Stimulated activated CD4-positive, alpha-beta T cell treated with anti-CD3 and anti-CD28 coated beads, Interleukin-15, amount 100 ng/mL, for 48 hours (primary cell): ENCODE measurements around the gene HCLS1.
"Not testable (repeated sequence)": the region's sequence is repeated elsewhere in the genome, so short reads cannot be mapped to it uniquely, and the experiment has no call there.

Source experiments
- DNase-seq, 2 donors: peaks; one replicate each; pipeline ENCODE4 v3.0.0-alpha.2; 2020; ENCODE audit warnings: low read depth in 2 of 2

The HCLS1 gene

GRCh38 chr3:121654493-121655385 lies 6.0 kb downstream of the HCLS1 start:
- no peak for DNase-seq

DNA sequence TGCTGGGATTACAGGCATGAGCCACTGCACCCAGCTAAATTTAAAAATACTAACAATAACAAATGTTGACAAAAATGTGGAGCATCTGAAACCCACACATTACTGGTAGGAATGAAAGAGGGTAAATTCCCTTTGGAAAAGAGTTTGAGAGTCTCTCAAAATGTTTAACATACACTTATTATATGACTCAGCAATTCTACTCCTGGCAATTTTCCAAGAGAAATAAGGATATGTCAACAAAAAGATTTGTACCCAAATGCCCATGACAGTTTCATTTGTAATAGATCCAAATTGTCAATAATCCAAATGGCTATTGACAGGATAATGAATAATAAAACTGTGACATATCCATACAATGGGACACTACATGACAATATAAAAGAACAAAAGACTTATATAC lies 9.0 kb downstream of the HCLS1 start:
- DNase-seq: no peak

DNA sequence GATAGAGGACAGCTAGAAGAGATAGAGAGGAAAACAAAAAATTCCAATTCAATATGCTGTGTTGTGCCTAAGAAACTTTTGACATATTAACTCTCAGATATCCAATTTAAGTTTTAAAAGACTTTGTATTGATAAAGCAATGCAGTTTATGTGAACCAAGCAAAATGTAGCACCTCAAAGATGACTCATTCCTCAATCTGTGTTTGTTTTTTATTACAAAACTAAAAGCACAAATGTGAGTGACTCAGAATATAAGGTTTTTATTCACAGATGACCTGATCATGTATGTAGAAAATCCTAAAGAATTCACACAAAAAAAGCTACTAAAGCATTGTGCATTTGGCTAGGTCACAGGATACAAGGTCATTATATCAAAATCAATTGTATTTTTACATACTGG lies 11.1 kb downstream of the HCLS1 start:
- DNase-seq: no peak

DNA sequence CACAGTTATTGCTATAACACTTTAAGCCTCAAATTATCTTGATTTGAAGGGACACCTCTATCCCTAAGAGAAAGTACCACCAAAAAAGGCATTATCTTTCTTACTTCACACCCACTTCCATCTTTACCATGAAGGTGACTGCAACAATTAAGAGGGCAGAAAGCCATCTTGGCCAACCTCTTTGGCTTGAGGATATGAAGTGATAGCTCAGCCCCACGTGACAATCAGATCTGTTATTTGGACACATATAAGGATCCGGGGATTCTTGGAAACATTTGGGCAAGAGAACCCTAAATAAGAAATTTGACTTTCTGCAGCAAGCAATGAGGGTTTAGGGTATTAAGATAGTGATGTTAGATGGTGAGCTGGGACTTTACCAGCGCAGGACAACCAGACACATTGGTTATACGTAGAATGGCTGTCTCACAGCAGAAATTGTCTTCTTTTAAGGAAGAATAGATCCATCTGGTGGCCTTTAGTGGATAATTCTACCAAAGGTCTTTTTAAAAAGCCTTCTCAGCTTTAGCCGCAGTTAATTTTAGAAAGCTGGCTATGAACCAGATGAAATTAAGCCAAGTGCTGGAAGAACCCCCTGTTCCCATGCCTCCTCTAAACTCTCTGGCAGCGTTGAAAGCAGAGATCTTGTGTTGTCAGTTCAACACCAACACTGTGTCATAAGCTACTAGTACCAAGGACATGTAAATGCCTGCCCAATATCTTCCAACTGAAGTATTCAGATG lies 12.3 kb downstream of the HCLS1 start:
- DNase-seq: no peak

DNA sequence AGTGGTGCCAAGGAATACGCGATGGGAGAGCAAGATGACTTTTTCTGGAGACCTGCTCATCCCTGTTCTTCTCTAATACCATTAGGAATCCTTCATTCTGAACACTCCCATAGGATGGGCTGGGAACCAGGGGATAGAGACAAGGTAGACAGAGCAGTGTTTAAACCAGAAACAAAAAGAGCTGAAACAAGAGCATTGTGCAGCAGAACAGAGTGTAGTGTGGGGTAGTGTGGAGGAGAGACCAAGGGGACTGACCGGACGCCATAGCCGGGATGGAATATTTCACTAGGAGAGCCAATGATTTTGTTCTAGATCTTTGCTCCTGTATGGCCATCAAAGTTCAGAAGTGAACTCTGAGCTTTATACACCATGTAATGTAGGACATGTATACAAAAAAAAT lies 15.6 kb downstream of the HCLS1 start:
- DNase-seq: no peak

- no peak for DNase-seq
Measured at GRCh38 chr3:121642601-121643314, 17.9 kb downstream of the HCLS1 start.

DNA sequence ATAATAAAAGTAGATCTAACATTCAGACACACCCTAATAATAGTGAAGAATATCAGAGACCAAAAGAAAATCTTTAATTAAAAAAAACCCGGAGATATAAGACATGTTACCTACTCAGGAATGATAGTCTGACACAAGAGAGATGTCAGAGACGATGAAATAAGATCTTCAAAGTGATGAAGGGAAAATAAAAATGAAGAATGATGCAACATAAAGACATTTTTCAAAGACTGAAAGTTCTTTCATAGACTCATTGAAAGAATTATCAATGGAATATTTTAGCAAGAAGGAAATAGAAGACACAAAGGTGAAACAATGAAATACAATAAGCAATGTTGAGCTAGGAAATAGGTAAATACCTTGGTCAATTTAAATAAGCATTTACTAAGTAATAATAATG lies 19.6 kb downstream of the HCLS1 start:
- DNase-seq: no peak

DNA sequence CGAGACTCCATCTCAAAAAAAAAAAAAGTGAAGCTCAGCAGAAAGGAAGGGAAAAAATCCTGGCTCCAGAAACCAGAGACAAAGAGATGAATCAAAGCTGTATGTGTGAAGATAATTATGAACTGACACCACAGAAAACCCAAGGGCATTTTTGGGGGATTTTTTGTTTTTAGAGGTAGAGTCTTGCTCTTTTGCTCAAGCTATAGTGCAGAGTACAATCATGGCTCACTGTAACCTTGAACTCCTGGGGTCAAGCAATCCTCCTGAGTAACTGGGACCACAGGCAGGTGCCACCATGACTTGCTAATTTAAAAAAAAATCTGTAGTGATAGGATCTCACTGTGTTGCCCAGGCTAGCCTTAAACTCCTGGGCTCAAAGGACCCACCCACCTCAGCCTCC lies 22.8 kb downstream of the HCLS1 start:
- DNase-seq: no peak

DNA sequence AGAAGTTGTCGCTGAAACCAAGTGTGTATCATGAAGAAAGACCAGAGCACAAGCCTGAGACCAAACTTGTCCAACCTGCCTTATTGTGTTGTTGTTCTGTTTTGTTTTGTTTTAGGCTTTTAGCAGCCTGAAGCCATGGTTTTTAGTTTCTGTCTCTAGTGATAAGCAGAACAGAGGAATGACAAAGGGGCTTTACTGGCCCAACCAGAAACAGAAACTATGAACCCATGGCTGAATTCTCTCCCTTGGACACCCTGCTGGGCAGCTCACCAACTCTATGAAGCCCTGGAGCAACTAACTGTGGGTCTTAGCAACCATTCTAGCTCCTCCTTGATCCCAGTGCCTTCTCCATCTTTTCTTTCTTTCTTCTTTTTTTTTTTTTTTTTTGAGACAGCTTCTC lies 30.3 kb downstream of the HCLS1 start:
- DNase-seq: no peak

GRCh38 chr3:121629601-121630000 lies 31.1 kb downstream of the HCLS1 start:
- DNase-seq: no peak

DNA sequence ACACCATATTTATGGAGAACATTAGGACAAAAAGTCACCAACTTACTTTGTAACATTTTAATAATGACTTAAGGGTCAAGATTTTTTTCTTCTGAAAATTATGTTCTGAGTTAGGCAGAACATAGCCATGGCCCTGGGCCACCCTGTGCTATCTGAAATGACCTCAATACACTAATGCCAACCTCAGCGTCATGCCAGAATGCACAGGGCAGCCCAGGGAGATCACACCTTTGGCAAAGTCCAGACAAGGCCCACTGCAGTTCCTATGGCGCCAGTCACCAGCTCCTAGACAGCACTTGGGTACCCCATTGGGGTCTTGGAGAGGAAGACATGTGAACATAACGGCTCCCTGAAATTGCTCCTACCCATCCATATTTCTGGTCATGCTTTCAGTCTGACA lies 33.1 kb downstream of the HCLS1 start:
- no peak for DNase-seq

- DNase-seq: no peak
Measured at GRCh38 chr3:121627211-121627610, 33.5 kb downstream of the HCLS1 start.

GRCh38 chr3:121626495-121626894 lies 34.2 kb downstream of the HCLS1 start:
- DNase-seq: no peak

DNA sequence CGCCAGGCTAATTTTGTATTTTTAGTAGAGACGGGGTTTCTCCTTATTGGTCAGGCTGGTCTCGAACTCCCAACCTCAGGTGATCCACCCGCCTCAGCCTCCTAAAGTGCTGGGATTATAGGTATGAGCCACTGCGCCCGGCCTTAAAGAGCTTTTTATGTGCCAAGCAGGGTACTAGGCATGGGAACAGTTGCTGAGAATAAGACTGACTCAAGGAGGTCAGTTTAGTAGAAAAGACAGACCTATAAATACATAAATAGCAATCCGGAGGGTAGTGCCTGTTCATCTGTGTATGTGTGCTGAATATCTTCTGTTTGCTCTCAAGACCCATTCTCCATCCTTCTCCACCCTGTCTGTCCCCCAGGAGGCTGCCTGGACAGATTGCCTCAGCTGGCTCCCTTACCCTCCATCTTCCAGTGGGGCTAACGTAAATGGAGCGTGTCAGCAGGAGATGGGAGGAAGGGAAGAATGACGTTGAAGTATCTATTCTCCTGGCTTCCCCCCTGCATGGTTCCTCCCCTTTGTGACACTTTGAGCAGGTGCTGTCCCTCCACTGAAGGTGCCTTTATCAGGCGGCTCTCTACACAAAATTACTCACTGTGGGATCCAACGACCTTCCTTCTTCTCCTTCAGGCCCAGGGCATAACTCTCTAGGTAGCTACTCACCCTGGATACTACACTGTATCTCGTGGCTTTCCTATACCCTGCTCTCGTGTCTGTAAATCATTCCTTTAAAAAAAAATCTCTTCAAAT lies 36.4 kb downstream of the HCLS1 start:
- no peak for DNase-seq

DNA sequence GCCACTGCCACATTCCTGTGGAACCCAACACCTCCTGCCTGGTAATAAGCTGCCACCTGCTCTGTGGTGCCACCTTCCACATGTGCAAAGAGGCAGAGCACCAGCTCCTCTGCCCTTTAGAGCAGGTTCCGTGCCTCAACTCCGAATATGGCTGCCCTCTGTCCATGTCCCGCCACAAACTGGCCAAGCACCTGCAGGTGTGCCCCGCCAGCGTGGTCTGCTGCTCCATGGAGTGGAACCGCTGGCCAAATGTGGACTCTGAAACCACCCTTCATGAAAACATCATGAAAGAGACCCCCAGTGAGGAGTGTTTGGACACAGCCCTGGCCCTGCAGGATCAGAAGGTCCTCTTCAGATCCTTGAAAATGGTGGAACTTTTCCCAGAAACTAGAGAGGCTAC lies 39.2 kb downstream of the HCLS1 start:
- DNase-seq: no peak

DNA sequence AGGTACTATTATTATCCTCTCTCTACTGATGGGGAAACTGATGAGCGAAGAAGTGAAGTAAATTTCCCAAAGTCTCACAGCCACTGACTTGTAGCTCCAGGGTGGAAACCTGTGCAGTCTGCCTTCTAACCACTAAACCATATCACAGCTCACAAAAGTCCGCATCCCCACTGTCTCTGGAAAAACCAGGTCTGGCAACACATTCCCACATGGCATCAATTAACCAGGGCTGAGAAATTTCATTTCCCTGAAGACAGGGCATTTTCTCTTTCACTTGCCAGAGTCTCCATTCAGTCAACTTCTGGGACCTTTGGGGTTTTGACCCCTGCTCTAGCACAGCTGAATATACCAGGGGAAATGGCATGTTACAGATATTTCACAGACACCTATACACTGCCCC lies 41.0 kb downstream of the HCLS1 start:
- no peak for DNase-seq

DNA sequence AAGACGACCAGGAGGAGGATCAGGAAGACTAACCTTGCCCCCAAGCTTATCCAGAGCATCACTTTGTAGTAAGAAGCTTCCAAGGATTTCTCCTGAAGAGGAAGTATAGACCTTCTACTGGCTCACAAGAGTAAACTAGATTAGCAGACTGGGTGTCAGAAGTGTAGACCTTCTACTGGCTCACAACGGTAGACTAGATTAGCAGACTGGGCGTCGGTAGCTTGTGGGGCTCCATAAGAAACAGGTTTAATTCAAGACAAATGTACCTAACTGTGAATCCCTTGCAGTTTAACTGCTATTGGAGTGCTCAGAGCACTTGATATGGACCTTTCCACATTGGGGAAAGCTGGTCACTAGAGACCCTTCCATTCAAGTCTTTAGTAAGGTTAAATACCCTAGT lies 54.6 kb downstream of the HCLS1 start:
- DNase-seq: no peak

DNA sequence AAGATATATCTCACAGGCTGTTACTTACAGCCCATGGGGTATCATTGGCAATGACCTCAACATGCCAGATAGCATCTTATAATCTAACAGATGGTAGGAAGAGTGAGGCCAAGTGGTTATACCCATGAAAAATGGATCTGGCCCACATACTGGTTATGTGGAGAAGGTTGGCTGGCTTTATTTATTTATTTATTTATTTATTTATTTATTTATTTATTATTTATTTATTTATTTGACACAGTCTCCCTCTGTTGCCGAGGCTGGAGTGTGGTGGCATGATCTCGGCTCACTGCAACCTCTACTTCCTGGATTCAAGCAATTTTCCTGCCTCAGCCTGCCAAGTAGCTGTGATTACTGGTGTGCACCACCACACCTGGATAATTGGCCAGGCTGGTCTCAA lies 55.9 kb downstream of the HCLS1 start:
- DNase-seq: no peak

DNA sequence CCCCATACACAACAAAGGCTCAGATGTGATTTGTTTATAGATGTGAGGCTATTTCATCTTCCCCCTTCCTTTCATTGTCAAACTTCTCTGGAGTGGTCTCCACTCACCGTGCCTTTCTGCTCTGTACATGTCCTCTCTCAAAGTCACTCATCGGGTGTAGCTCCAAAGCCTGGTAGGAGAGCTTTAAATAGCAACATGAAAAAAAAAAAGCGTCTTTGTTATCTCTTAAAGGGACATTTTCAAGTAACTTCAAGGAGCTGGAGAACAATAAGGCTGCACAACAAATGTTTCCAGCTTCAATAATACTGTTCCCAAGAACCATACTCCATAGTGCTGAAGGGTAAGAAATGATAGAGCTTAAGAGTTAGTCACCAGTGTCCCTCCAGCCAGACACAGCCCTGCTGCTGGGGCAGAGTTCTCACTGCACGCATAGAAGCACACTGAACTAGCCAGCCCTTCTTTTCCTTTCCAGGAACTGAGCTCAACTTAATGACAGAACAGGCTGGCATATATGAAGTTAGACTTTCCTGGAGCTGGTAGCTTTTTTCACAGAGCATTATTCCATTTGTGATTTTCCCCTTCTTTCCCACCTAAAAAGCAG lies 59.4 kb downstream of the HCLS1 start:
- DNase-seq: no peak

DNA sequence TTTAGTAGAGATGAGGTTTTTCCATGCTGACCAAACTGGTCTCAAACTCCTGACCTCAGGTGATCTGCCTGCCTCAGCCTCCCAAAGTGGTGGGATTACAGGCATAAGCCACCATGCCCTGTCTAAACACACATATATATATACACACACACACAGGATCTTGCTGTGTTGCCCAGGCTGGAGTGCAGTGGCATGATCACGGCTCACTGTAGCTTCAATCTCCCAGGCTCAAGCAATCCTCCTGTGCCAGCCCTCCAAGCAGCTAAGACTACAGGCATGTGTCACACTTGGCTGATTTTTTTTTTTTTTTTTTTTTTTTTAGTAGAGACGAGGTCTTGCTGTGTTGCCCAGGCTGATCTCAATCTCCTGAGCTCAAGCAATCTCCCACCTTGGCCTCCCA lies 60.8 kb downstream of the HCLS1 start:
- not testable (repeated sequence) for DNase-seq

DNA sequence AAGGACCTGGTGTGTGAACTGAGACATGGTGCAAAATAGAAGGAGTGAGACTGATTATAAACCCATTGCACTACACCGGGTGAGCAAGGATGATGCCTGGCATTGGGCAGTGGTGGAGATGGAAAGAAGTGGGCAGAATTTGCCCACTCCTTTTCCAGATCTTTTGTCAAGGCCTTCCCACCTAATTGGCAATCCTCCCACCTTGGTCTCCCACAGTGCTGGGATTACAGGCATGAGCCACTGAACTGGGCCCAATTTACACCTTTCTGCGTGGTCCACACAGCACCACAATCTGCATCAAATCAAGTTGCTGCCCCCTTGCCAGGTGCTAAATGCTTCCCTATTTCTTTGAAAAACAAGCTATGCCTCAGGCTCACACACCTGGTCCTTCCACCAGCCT lies 62.1 kb downstream of the HCLS1 start:
- no peak for DNase-seq
